Measurements from ENCODE around the gene NBDY.
A peak's percentile ranks its signal among the peaks of the same experiment; 100 is the strongest.

NBDY gene

DNA sequence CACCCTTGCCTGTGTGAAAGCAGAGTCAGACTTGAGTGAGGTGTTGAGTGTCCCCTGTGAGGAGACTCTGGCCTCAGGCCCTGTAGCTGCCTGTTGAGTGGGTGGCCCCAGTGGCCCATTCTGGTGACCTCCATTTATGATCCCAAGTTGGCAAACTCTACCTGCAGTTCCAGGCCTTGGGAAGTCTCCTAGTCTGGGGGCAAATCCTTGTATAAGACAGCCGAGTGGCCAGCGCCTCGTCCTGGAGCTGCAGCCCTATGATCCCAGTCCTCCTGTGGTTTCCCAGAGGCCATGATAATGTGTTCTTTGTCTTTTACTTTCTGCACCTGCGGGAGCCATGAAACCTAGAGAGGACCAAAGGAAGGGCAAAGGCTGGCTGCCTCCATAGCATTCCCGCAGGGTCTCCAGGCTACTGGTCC is 58.7 kb downstream of the NBDY start:
- no peak for DNase-seq

DNA sequence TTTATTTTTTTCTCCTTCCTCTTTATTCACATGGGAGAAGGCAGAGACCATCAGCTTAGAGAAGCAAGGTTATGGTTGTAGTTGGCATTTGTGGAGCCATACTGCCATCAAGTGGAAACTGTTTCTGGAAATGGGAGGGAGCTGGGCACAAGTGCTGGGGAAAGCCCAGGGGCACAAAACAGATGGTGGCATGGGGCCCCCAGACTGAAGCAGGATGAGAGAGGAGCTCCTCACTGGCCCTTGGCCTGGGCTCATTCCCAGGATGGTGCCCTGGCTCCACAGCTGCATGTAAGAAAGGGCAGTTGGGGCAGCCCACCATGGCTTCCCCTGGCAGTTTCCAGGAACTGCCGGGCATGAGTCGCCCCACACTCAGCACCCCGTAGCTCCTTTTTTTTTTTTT is 59.2 kb downstream of the NBDY start:
- DNase-seq = no peak

DNA sequence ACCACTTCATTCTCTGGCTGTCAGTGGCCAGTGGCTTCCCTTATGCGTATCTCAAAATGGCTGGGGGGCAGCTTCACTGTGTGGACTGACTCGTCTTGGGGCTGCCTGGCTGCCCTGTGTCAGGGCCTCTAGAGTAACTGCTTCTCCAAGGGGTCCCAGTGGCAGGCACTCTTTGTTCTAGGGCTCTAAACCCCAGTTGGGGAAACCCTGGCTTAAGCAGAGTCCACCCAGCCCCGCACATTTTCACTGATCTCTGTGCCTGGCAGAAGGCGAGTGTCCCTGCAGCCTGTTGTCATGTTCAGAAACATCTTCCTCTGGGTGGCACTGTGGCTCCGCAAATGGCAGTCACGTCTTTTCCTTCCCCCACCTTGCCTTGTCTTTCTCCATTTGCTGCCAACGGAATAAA is 59.7 kb downstream of the NBDY start:
- no peak for DNase-seq

DNA sequence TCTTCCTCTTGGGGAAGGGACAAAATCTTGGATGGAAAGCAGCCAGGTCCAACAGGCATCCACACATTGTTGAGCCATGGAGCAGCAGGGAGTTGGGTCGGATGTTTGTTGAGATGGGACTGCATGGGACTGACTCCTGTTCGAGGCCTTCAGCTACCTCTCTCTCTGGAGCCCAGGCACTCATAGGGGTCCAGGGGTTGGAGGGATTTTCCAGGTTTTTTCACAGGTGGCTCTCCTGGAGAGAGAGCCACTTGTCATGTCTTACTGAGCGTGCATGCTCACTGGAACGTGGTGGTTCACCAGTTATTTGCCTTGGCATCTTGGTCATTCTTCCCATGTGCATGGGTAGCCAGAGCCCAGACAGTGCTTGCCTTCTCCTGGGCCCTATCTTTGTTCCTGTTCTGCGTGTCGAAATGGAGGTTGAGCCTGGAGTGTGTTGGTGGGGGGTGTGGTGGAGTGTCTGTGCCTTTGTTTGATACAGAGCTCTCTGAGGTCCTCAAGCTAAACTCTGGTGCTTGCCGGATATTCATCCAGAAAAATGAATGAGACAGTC is 60.6 kb downstream of the NBDY start:
- no peak for DNase-seq

DNA sequence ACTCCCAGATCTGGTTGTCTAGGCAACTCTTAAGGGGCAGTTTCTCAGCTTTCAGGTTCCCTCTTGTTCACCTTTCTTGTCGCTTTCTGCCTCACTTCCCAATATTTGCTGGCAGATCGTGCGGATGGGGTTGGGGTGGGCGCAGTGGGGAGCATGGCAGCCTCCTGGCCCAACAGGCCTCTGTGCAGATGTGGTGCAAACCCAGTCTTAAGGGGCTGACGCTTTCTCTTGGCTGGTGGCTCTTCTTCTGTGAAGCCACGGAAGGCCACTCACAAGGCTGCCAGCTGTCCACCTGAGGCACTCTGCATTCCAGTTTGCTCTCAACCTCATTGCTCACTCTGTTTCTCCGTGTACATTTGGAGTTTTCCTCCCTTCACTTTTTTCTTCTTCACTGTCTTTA is 61.7 kb downstream of the NBDY start:
- DNase-seq = no peak

DNA sequence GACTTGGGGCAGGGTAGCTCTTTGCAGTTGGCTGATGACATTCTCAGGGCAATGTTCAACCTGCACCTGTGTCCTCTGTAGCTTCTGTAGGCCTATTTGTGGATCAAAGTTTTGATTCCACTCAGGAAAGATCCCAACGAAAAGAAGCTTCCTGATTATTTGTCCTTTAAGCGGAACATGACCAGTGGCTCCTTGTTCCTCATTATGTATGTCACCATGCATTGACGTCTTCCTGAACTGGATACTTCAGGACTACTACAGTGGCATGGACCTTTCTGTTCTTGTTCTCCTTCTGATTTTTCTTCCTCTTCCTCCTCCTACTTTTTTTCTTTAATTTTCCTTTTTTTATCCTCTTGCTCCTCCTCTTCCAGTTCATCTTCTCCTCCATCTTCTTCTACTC is 62.4 kb downstream of the NBDY start:
- no peak for DNase-seq

DNA sequence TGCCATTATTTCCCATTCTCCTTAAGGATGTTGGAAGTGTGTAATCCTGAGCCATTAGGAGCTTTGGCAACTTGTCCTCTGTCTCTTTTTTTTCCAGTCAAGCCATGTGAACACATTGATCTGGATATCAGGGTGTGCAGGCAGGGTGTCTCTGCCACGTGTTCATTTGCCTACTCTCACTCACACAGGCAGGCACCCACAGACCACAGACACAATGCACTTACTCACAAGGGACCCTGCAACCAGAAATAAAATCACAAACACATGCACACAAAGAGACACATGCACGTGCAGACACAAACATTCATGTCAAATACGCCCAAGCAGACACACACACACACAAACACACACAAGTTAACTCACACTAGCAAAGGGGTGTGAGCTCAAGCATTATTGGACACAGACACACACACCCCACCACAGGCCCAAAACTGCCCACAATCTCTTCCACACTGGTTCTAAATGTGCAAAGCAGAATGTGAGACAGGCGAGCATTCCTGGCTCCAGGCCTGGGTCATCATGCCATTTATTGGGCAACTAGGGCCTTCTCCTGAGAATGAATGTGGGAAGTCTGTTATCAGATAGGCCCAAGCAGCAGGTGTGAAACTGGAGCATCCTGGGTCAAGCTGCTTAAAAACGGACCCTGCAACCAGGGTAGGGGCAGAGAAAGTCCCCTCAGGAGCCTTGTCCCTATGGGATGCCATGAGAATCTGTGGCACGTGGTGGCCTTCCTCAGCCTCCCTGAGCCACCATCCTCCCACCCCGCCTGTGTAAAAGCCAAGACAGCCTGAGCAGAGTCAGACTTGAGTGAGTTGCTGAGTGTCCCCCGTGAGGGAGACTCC is 63.4 kb downstream of the NBDY start:
- DNase-seq = no peak

DNA sequence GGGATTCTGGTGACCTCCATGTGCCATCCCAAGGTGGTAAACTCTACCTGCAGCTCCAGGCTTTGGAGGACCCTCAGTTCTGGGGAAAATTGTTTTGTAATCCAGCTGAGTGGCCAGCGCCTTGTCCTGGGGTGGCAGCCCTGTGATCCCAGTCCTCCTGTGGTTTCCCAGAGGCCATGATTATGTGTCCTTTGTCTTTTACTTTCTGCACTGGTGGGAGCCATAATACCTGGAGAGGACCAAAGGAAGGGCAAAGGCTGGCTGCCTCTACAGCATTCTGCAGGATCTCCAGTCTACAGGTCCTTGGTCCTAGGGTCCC is 64.0 kb downstream of the NBDY start:
- DNase-seq = no peak

DNA sequence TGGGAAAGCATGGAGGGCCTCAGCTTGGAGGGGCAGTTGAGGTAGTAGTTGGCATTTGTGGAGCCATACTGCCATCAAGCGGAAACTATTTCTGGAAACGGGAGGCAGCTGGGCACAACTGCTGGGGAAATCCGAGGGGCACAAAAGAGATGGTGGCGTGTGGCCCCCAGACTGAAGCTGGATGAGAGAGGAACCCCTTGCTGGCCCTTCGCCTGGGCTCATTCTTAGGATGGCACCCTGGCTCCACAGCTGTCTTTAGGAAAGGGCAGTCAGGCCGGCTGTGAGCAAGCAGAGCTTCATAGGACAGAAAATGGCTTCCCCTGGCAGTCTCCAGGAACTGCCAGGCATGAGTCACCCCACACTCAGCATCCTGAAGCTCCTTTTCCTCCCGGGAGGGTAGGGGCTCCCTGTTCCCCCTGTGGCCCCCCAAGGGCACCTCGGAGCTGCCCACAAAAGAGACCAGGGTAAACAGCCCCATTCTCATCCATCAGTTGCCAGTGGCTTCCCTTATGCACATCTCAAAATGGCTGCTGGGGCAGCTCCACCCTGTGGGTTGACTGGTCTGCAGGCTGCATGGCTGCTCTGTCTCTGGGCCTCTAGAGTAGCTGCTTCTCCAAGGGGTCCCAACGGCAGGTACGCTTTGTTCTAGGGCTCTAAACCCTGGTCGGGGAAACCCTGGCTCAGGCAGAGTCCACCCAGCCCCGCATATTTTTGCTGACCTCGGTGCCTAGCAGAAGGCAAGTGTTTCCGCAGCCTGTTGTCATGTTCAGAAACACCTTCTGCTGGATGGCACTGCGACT is 64.7 kb downstream of the NBDY start:
- no peak for DNase-seq

DNA sequence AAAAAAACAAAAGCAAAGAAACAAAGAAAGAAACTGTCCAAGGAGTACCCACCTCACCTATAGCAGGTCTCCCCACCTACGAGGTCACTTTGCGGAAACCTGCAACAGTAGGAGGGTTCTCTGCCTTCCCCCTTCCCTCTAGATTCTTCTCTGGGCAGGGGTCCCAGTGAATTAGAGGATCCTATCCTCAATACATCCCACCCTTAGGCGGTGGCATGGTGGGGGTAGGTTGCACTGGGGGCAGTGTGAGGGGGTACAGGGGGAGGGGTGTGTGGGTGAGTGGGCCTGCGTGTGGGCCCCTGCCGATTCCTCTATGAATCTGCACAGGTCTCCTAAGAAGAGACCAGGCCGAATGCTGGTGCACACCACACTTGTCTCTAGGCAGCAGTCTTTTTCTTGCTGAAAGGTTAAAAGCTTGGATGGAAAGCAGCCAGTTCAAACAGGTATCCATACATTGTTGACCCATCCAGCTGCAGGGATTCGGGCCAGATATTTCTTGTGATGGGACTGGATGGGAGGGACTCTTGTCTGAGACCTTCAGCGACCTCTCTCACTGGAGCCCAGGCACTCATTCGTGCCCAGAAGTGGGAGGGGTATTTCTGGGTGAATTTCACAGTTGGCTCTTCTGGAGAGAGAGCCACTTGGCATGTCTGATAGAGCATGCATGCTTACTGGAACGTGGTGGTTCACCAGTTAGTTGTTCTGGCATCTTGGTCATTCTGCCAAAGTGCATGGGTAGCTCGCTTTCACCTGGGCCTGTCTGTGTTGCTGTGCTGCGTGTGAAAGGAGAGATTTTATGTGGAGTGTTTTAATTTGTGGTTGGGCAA is 65.6 kb downstream of the NBDY start:
- no peak for DNase-seq

DNA sequence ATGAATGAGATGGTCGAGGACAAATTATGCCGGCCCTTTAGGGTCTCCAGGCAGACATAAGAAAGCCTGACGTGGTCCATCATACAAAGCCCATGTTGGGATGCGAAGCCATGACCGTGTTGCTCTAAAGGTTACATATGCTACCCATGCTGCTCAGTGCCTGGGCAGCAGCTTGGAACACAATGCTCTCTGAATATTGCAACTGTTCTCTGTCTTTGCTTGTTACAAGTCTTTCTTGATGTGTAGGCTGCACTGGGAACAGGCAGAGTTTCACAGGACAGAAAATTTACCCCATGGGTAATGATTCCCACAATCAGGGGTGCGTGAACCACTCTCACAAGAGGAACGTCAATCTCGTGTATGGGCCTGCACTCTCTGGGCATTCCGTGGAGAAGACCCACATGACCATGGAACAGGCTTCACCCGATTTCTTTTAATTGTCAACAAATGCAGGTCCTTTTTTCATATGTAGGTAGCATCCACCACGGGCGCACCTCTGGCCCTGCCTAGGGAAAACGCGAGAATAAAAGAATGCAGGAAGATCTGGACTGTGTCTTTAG is 66.3 kb downstream of the NBDY start:
- DNase-seq = no peak

DNA sequence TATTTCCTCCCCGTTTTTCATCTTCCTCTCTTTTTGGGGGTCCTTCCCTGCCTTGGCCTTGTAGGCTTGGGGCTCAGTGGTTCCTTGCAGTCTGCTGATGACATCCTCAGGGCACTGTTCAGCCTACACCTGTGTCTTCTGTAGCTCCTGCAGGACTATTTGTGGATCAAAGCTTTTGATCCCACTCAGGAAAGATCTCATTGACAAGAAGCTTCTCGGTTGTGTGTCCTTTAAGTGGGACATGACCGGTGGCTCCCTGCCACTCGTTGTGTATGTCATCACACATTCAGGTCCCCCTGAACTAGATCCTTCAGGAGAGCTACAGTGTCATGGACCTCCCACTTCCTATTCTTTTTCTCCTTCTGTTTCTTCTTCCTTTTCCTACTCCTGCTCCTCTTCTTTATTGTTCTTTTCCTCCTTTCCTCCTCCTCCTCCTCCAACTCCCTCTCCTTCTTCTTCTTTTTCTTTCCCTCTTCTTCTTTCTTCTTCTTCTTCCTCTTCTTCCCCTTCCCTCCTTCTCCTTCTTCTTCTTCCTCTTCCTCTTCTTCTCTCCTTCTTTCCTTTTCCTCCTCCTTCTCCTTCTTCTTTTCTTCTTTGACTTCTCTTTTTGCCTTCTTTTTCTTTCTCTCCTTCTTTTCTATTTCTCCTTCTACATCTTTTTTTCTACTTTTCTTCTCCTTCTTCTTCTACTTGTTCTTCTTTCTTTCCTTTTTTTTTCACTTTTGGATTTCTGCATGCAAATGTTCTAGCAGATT is 67.8 kb downstream of the NBDY start:
- no peak for DNase-seq

DNA sequence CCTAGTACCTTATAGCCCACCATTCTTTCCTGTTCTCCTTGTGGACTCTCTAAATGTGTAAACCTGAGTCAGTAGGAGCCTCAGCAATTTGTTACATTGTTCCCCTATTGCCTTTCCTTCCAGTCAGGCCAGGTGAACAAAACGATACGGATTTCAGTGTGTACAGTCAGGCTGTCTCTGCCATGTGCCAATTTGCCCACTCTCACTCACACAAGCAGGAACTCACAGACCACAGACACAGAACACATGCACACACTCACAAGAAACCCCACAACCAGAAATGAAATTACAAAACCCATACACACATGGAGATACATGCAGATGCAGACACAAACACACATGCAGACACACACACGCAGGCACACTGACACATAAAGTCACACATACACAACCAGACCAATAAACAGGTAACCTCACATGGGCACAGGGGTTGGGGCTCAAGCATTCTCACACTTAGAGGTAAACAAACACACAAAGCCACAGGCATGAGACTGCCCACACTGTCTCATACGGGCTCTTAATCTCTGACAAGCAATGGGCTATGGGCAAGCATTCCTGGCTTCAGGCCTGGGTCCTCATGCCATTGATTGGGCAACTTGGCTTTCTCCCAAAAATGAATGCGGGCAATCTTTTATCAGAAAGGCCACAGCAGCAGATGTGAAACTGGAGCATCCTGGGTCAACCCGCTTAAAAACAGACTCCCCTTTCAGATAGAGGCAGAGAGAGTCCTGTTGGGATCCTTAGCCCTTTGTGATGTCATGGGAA is 68.7 kb downstream of the NBDY start:
- DNase-seq = no peak

DNA sequence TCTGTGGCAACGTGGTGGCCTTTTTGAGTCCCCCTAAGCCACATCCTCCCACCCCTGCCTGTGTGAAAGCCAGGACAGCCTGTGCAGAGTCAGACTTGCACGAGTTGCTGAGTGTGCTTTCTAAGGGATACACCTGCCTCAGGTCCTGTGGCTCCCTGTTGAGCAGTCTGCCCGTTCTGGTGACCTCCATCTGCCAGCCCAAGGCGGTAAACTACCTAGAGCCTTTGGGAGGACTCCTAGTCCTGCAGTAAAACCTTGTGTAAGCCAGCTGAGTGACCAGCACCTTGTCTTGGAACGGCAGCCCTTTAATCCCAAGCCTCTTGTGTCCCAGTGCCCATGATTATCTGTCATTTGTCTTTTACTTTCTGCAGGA is 69.3 kb downstream of the NBDY start:
- DNase-seq = no peak

DNA sequence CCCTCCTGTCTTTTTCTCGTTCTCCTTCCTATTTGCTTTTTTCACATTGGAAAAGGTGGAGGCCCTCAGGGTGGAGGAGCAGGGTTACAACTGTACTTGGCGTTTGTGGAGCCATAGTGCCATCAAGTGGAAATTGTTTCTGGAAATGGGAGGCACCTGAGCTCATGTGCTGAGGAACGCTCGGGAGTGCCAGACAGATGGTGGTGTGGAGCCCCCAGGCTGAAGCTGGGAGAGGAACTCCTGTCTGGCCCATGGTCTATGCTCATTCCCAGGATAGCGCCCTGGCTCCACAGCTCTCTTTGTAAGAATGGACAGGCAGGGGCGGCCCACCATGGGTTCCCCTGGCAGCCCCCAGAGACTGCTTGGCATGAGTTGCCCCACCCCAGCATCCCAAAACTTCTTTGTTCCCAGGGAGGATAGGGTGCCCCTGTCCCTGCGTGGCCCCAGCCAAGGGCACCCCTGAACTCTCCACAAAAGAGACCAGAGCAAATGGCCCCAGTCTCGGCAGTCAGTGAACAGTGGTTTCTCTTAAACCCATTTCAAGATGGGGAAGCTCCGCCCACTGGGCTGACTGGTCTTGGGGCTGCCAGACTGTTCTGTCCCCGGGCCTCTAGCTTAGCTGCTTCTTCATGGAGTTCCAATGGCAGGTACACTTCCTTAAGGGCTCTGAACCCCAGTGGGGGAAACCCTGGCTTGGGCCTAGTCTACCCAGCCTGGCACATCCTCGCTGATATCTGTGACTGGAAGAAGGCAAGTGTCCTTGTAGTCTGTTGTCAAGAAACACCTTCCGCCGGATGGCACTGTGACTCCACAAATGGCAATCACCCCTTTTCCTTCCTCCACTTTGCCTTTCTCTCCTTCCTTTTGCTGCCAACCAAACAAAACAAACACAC is 70.1 kb downstream of the NBDY start:
- DNase-seq = no peak

DNA sequence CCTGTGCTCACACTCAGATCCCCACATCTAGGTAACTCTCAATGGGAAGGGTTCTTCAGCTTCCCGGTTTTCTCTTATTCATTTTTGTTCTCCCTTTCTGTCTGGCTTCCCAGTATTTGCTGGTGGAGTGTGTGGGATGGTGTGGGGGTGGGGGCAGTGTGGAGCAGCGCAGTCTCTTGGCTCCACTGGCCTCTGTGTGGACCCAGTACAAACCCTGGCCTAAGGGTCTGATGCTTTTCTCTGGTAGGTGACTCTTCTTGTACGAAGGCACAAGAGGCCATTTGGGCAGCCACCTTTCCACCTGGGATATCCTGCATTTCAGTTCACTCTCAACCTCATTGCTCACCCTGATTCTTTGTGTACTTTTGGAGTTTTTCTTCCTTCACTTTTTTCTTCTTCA is 71.3 kb downstream of the NBDY start:
- no peak for DNase-seq

DNA sequence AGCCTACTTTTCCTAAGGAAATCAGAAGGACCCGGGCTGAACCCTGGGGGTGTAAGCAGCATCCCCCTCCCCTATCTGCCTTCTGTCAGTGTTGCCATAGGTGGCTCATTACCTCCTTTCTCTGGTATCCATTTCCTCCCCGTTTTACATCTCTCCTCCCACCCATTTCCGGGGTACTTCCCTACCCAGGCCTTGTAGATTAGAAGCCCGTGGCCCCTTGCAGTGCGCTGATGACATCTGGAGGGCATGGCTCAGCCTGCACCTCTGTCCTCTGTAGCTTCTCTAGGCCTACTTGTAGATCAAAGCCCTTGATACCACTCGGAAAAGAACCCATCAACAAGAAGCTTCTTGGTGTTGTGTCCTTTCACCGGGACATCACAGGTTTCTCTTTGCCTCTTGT is 71.8 kb downstream of the NBDY start:
- DNase-seq = peak; percentile 40

DNA sequence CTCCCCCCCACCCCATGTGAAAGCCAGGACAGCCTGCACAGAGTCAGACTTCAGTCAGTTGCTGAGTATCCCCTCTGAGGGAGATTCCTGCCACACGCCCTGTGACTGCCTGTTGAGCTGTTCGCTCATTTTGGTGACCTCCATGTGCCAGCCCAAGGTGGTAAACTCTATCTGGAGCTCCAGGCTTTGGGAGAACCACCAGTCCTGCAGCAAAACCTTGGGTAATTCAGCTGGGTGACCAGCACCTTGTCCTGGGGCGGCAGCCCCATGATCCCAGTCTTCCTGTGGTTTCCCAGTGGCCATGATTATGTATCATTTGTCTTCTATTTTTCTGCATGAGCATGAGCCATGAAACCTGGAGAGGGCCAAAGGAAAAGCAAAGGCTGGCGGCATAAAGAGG is 73.4 kb downstream of the NBDY start:
- DNase-seq = no peak

DNA sequence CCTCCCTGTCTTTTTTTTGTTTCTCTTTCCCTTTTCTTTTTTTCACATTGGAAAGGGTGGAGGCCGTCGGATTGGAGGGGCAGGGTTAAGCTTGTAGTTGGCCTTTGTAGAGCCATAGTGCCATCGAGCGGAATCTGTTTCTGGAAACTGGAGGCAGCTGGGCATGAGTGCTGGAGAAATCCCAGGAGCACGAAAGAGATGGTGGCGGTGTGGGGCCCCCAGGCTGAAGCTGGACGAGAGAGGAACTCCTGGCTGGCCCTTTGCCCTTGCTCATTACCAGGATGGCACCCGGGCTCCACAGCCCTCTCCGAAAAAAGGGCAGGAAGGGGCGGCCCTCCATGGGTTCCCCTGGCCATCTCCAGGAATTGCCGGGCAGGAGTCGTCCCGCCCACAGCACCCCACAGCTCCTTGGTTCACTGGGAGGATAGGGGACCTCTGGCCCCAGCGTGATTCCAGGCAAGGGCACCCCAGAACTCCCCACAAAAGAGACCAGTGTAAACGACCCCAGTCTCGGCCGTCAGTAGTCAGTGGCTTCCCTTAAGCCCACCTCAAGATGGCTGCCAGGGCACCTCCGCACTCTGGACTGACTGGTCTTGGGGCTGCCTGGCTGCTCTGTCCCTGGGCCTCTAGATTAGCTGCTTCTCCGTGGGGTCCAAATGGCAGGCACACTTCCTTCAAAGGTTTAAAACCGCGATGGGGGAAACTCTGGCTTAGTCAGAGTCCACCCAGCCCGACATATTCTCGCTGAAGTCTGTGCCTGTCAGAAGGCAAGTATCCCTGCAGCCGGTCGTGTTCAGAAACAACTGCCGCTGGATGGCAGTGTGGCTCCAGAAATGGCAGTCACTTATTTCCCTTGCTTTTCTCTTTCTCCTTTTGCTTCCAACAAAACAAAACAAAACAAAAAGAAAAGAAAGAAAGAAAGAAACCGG is 74.1 kb downstream of the NBDY start:
- DNase-seq = peak; percentile 60

All from activated CD4-positive, alpha-beta T cell treated with anti-CD3 and anti-CD28 coated beads, Interleukin-2, amount 50 U/mL, for 1 hour (primary cell).